ENCODE results near the gene NANS.

The NANS gene

DNA sequence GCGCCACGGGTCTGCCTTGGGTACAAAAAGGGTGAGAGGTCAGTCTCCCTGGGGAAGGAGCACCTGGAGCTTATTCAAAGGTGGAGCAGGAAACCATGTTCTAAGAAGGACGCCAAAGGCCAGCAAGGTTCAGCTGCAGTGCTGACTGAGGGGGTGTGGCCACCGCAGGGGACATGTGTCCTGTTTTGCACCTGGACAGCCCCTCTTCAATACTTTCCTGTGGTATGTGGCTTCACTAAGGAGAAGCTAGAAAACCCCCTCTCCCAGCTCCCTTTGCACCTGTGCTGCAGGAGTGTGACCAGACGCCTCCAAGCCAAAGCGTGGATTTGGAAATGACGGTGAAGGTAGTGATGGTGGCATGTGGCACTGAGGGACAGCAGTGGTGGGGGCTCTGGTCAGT is 38.9 kb downstream of the NANS start:
- no peaks in the 10 kb centered on the region for H3K27me3 ChIP-seq (ENCODE audit: insufficient read depth, low read length, poor library complexity, severe bottlenecking)
- no peaks in the 10 kb centered on the region for H3F3A ChIP-seq (ENCODE audit: low read depth)
- H3K79me2 ChIP-seq (ENCODE audit: insufficient read depth, low read length): no peaks in the 10 kb centered on the region
- H3K9ac ChIP-seq (ENCODE audit: low read depth, low read length, poor library complexity, severe bottlenecking): no peak overlapping the region
- H3K9me2 ChIP-seq (replicated peaks; ENCODE audit: low read depth, low read length): no peaks in the 10 kb centered on the region
- no peak overlapping the region for H3K4me3 ChIP-seq (ENCODE audit: low read length, poor library complexity, severe bottlenecking)
- H3K9me3 ChIP-seq (ENCODE audit: insufficient read depth, low read depth, low read length): no peaks in the 10 kb centered on the region
- H2AFZ ChIP-seq (ENCODE audit: low read length): no peak overlapping the region
- H3K36me3 ChIP-seq (ENCODE audit: insufficient read depth, low read length): peaks cover 30% of the 10 kb centered on the region; the same call in 1 of the 2 replicates
- H3K4me1 ChIP-seq (ENCODE audit: insufficient read depth, low read length, poor library complexity, severe bottlenecking): peaks cover 11% of the 10 kb centered on the region
- H4K20me1 ChIP-seq (ENCODE audit: insufficient read depth, low read length, poor library complexity, severe bottlenecking): no peaks in the 10 kb centered on the region
- no peak overlapping the region for H3K4me2 ChIP-seq (ENCODE audit: low read depth, low read length, poor library complexity, severe bottlenecking)
- no peak for TF ChIP-seq EZH2phosphoT487 (IDR thresholded peaks at IDR 0.05; ENCODE audit: borderline replicate concordance)
- TF ChIP-seq, protein P1, sequence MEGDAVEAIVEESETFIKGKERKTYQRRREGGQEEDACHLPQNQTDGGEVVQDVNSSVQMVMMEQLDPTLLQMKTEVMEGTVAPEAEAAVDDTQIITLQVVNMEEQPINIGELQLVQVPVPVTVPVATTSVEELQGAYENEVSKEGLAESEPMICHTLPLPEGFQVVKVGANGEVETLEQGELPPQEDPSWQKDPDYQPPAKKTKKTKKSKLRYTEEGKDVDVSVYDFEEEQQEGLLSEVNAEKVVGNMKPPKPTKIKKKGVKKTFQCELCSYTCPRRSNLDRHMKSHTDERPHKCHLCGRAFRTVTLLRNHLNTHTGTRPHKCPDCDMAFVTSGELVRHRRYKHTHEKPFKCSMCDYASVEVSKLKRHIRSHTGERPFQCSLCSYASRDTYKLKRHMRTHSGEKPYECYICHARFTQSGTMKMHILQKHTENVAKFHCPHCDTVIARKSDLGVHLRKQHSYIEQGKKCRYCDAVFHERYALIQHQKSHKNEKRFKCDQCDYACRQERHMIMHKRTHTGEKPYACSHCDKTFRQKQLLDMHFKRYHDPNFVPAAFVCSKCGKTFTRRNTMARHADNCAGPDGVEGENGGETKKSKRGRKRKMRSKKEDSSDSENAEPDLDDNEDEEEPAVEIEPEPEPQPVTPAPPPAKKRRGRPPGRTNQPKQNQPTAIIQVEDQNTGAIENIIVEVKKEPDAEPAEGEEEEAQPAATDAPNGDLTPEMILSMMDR (conservative IDR thresholded peaks at IDR 0.05; ENCODE audit: low read length): no peak

DNA sequence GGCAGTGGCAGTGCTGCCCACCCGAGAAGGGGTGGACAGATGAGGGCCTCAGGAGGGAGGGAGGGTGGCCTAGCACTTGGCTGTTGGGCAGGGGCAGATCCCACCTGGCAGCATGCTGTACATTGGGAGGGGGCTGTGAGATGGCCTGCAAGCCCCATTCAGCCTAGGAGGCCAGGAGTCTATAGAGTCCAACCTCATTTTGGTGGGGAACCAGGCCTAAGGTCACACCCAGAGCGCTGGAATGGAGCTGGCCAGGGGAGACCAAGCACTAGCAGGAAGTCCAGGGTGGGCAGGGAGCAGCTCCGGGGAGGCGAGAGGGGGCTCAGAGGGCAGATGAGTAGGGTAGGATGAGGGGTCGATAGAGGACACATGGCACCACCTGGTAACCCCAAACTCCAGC is 39.6 kb downstream of the NANS start:
- H3K4me1 ChIP-seq (ENCODE audit: insufficient read depth, low read length, poor library complexity, severe bottlenecking): peaks cover 15% of the 10 kb centered on the region
- peaks cover 2% of the 10 kb centered on the region; the same call in 1 of the 2 replicates for H3F3A ChIP-seq (ENCODE audit: low read depth)
- no peak for TF ChIP-seq EZH2phosphoT487 (IDR thresholded peaks at IDR 0.05; ENCODE audit: borderline replicate concordance)
- TF ChIP-seq, protein P1 (conservative IDR thresholded peaks at IDR 0.05; ENCODE audit: low read length): no peak
- H3K9me2 ChIP-seq (replicated peaks; ENCODE audit: low read depth, low read length): no peaks in the 10 kb centered on the region
- no peak overlapping the region for H3K4me3 ChIP-seq (ENCODE audit: low read length, poor library complexity, severe bottlenecking)
- no peaks in the 10 kb centered on the region for H3K27me3 ChIP-seq (ENCODE audit: insufficient read depth, low read length, poor library complexity, severe bottlenecking)
- H2AFZ ChIP-seq (ENCODE audit: low read length): no peak overlapping the region
- H3K9ac ChIP-seq (ENCODE audit: low read depth, low read length, poor library complexity, severe bottlenecking): no peak overlapping the region
- H3K4me2 ChIP-seq (ENCODE audit: low read depth, low read length, poor library complexity, severe bottlenecking): no peak overlapping the region
- H4K20me1 ChIP-seq (ENCODE audit: insufficient read depth, low read length, poor library complexity, severe bottlenecking): no peaks in the 10 kb centered on the region
- no peaks in the 10 kb centered on the region for H3K79me2 ChIP-seq (ENCODE audit: insufficient read depth, low read length)
- peaks cover 30% of the 10 kb centered on the region; the same call in 1 of the 2 replicates for H3K36me3 ChIP-seq (ENCODE audit: insufficient read depth, low read length)
- no peaks in the 10 kb centered on the region for H3K9me3 ChIP-seq (ENCODE audit: insufficient read depth, low read depth, low read length)

DNA sequence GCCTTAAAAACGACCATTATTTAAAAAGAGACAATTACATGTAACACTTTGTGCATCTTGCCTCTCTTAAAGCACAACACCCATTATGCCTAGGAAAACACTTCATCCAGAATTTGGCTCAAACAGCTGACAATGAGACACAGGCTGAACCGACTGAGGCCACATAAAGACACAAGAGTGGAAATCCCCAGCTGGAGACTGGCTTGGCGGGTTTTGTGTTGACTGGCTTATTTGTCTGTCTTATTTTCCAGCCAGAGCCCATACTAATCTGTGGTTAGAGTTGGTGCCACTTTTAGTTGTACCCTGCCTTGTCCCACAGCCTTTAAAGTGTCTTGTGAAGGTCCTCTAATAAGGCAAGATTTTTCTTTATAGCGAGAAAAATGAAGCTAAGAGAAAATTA is 41.3 kb downstream of the NANS start:
- Histone ChIP-seq H3F3A (ENCODE audit: low read depth) (peaks cover 14% of the 10 kb centered on the region), H3K4me2 (ENCODE audit: low read depth, low read length, poor library complexity, severe bottlenecking) (no peak overlapping the region), H3K4me3 (ENCODE audit: low read length, poor library complexity, severe bottlenecking) (no peak overlapping the region), H3K9me2 (replicated peaks; ENCODE audit: low read depth, low read length) (no peaks in the 10 kb centered on the region), H4K20me1 (ENCODE audit: insufficient read depth, low read length, poor library complexity, severe bottlenecking) (no peaks in the 10 kb centered on the region), H3K9ac (ENCODE audit: low read depth, low read length, poor library complexity, severe bottlenecking) (no peak overlapping the region), H3K4me1 (ENCODE audit: insufficient read depth, low read length, poor library complexity, severe bottlenecking) (peaks cover 29% of the 10 kb centered on the region), H2AFZ (ENCODE audit: low read length) (no peak overlapping the region), H3K9me3 (ENCODE audit: insufficient read depth, low read depth, low read length) (no peaks in the 10 kb centered on the region), H3K27me3 (ENCODE audit: insufficient read depth, low read length, poor library complexity, severe bottlenecking) (no peaks in the 10 kb centered on the region), H3K36me3 (ENCODE audit: insufficient read depth, low read length) (peaks cover 30% of the 10 kb centered on the region; the same call in 1 of the 2 replicates), H3K79me2 (ENCODE audit: insufficient read depth, low read length) (no peaks in the 10 kb centered on the region)
- TF ChIP-seq, protein P1 (conservative IDR thresholded peaks at IDR 0.05; ENCODE audit: low read length): no peak
- TF ChIP-seq EZH2phosphoT487 (IDR thresholded peaks at IDR 0.05; ENCODE audit: borderline replicate concordance): no peak
